Epithelial cell of proximal tubule (primary cell): ENCODE measurements around the gene CTU1. TPM values are rescaled to one million over a fixed set of nuclear protein-coding genes. Genes with fewer than 3 reads are reported as not detected.

Source experiments
- DNase-seq: peaks from one replicate; pipeline ENCODE4 v3.0.0-alpha.2; 2011; ENCODE audit warnings: low read depth
- H3K4me3 ChIP-seq: 2 replicates; pipeline ENCODE4 v1.5.1; 2011; ENCODE audit warnings: low read depth, mild to moderate bottlenecking, low read length
- total RNA-seq: library from RNA; depleted of rRNA; stranded (reverse); fragments of >200 nt; gene quantifications from 2 replicates; pipeline ENCODE4 v1.2.3, GENCODE V29; 2015
- TF ChIP-seq, protein P1 (sequence below): conservative IDR thresholded peaks from 2 replicates; pipeline ENCODE4 v1.5.1; 2012; ENCODE audit warnings: low read depth, mild to moderate bottlenecking, low read length

Gene CTU1
- total RNA-seq, 1 donor from 2014 or later: 12.5 TPM

- TF ChIP-seq, protein P1, sequence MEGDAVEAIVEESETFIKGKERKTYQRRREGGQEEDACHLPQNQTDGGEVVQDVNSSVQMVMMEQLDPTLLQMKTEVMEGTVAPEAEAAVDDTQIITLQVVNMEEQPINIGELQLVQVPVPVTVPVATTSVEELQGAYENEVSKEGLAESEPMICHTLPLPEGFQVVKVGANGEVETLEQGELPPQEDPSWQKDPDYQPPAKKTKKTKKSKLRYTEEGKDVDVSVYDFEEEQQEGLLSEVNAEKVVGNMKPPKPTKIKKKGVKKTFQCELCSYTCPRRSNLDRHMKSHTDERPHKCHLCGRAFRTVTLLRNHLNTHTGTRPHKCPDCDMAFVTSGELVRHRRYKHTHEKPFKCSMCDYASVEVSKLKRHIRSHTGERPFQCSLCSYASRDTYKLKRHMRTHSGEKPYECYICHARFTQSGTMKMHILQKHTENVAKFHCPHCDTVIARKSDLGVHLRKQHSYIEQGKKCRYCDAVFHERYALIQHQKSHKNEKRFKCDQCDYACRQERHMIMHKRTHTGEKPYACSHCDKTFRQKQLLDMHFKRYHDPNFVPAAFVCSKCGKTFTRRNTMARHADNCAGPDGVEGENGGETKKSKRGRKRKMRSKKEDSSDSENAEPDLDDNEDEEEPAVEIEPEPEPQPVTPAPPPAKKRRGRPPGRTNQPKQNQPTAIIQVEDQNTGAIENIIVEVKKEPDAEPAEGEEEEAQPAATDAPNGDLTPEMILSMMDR: peak; percentile 14
- H3K4me3 ChIP-seq: peak overlapping the region; percentile 93
- DNase-seq: no peak
These were observed 673 bp downstream of the CTU1 start for GRCh38 chr19:51107406-51108065.

DNA sequence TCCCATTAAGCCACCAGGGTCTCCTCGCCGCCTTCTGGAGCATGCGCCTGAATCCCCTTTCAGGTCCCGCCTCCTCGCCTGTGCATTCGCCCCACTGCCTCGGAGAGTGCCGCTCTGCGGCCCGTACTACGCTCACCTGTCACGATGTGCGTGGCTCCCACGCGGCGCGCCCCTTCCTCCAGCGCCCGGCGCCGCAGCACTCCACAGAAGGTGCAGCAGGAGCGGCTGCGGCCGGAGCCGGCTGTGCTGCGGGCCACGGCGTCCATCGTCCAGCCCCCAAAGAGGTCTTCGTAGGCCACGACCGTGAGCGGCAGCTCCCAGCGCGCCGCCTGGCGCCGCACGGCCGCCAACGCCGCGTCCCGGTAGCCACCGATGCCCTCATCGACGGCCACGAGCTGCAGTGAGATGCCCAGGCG, 4.3 kb downstream of the CTU1 start:
- DNase-seq: no peak

DNA sequence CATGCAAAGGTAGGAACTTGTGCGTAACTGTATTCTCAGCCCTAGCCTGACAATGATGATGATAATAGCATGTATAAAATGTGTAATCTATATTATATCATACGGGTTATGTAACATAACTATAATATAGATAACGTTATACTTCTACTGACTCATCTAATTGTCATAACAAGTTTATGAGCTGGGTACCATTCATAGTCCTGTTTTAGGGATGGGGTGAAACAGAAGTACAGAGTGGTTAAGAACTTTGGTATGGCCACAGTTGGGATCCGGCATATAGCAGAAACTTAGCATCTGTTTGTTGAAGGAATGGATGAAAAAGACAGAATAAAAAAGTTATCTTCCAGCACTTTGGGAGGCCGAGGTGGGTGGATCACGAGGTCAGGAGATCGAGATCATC, 5.2 kb downstream of the CTU1 start:
- no peak overlapping the region for H3K4me3 ChIP-seq
- no peak for DNase-seq
- TF ChIP-seq, protein P1: no peak

More for the DNA sequence above, 4.3 kb downstream of the CTU1 start:
- H3K4me3 ChIP-seq: no peak overlapping the region
- TF ChIP-seq, protein P1: no peak

DNA sequence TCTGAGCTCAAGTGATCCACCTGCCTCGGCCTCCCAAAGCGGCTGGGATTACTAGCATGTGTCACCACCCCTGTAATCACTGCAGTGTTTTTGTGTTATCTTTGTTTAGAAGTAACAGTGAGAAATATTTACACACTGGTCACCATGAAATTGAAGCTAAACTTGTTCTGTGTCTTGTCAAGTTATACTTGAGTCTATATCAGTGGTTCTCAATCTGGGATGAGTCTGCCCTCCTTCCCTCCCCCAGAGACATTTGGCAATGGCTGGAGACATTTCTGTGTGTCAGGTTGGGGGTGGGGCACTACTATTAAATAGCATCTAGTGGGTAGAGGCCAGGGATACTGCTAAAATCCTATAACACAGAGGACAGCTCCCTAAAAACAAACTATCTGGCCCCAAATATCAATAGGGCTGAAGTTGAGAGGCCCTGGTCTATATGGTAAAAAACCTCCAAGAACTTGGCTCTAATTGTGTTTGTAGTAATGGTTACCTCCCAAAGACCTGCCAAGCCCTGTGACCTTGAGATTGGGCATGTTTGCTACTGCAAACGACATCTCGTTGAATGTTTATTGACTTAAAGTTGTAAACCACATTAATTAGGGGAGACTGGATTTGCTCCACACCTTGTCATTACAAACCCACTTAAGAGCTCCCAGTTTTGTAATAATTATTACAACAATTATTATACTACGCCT, 6.9 kb downstream of the CTU1 start:
- TF ChIP-seq, protein P1: no peak
- H3K4me3 ChIP-seq: no peak overlapping the region
- DNase-seq: no peak

- TF ChIP-seq, protein P1: no peak
These were observed 7.6 kb downstream of the CTU1 start for GRCh38 chr19:51100601-51101000.

GRCh38 chr19:51099047-51099382, 9.2 kb downstream of the CTU1 start:
- no peak for DNase-seq
- TF ChIP-seq, protein P1: no peak
- no peak overlapping the region for H3K4me3 ChIP-seq

More at GRCh38 chr19:51100601-51101000, 7.6 kb downstream of the CTU1 start:
- DNase-seq: no peak
- no peak overlapping the region for H3K4me3 ChIP-seq
